GM21737 (cell line): ENCODE data around the gene ZNF230.

ENCODE experiments used
- ATAC-seq: cut with Tn5 transposase; IDR thresholded peaks from one replicate; pipeline ENCODE4 v1.9.1; 2021; ENCODE audit warnings: mild to moderate bottlenecking, moderate library complexity; ENCODE audit not compliant: unreplicated experiment

ZNF230 gene

DNA sequence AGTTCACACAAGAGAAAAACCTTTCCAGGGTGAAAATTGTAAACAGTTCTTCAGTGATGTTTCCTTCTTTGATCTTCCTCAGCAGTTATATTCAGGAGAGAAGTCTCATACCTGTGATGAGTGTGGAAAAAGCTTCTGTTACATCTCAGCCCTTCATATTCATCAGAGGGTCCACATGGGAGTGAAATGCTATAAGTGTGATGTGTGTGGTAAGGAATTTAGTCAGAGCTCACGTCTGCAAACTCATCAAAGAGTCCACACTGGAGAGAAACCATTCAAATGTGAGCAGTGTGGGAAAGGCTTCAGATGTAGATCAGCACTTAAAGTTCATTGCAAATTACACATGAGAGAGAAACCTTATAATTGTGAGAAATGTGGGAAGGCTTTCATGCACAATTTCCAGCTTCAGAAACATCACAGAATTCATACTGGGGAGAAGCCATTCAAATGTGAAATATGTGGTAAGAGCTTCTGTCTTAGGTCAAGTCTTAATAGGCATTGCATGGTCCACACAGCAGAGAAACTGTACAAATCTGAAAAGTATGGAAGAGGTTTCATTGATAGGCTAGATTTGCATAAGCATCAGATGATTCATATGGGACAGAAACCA lies 29.3 kb downstream of the ZNF230 start:
- ATAC-seq, result no peak

GRCh38 chr19:44042147-44042546 lies 39.4 kb downstream of the ZNF230 start:
- no peak for ATAC-seq

DNA sequence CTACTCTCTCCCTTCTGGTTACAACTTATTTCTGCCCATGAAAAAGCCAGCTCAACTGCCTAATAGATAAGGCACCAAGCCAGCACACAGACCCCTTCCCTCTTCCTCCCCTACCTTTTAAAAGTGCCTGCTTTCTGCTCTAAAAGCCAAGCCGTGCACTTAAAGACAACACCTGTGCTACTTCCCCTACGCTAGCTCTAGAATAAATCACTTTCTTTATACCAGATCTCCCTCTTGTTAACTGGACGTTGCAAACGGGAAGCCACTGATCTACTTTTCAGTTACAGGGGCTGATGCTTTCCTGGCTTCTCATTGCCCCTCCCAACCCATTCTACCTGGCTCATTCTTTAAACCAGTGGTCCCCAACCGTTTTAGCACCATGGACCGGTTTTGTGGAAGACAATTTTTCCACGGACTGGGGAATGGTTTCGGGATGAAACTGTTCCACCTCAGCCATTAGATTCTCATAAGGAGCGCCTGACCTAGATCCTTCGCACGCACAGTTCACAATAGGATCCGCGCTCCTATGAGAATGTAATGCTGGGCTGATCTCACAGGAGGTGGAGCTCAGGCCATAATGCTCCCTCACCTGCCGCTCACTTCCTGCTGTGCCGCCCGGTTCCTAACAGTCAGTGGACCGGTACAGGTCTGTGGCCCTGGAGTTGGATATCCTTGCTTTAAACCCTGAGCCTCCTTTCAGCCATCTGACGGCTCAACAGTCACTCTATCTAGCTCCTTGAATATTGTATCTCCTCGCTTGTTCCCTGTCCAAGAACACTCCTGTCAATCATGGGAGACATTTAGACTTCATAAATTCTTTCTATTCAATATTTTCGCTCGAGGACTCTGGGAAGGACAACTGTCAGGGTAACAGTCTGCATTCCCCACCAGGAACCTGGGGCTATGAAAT lies 48.2 kb downstream of the ZNF230 start:
- ATAC-seq, result no peak

GRCh38 chr19:44051650-44052402 lies 49.1 kb downstream of the ZNF230 start, which contains the start of gene ZNF223:
Gene ZNF223 (plus strand): TSS chr19:44052036. CDS start chr19:44055177, 3,141 bp downstream.
- ATAC-seq, result no peak

- ATAC-seq, result no peak
These were observed 53.1 kb downstream of the ZNF230 start for GRCh38 chr19:44055870-44056269.

GRCh38 chr19:44059229-44059628 lies 56.5 kb downstream of the ZNF230 start:
- ATAC-seq, result no peak

- no peak for ATAC-seq
These were observed 58.3 kb downstream of the ZNF230 start for GRCh38 chr19:44061038-44061437.
